ACHN (cell line): ENCODE data around the gene MCM9.
A peak's percentile ranks its signal among the peaks of the same experiment; 100 is the strongest.

Source experiments
- DNase-seq: peaks from one replicate; pipeline ENCODE4 v3.0.0-alpha.2; 2015
- in situ Hi-C: cut with HindIII; loops from 2 replicates; pipeline ENCODE4 v1.10.0; 2017; ENCODE audit warnings: low sequenced_read_pairs, low pct_ligation_motif_present, low pct_unique_long_range_greater_than_20kb

The MCM9 gene

GRCh38 chr6:118897386-118897785, 37.6 kb downstream of the MCM9 start:
- in situ Hi-C loops, result no loop called here

GRCh38 chr6:118896339-118897136, 38.4 kb downstream of the MCM9 start:
- DNase-seq, result peak; percentile 73
- in situ Hi-C loops, result no loop called here

More at GRCh38 chr6:118897386-118897785, 37.6 kb downstream of the MCM9 start:
- no peak for DNase-seq

- DNase-seq, result no peak
- in situ Hi-C loops, result no loop called here
Measured at GRCh38 chr6:118895859-118896258, 39.1 kb downstream of the MCM9 start.

- in situ Hi-C loops, result no loop called here
- DNase-seq, result no peak
Measured at GRCh38 chr6:118895261-118895560, 39.7 kb downstream of the MCM9 start.

- DNase-seq, result peak; percentile 69
- in situ Hi-C loops, result no loop called here
Measured at GRCh38 chr6:118894425-118895260, 40.3 kb downstream of the MCM9 start.

- in situ Hi-C loops, result no loop called here
- DNase-seq, result peak; percentile 97
Measured at GRCh38 chr6:118893807-118894424, 41.0 kb downstream of the MCM9 start, which contains the start of gene ASF1A. Gene ASF1A, plus strand, starts transcription at chr6:118894152. Its CDS starts 262 bp downstream, at chr6:118894414.

GRCh38 chr6:118893064-118893806, 41.7 kb downstream of the MCM9 start:
- DNase-seq, result peak; percentile 66
- in situ Hi-C loops, result no loop called here

- in situ Hi-C loops, result no loop called here
- no peak for DNase-seq
Measured at GRCh38 chr6:118892355-118892991, 42.5 kb downstream of the MCM9 start.

- no peak for DNase-seq
- in situ Hi-C loops, result no loop called here
Measured at GRCh38 chr6:118890997-118891790, 43.8 kb downstream of the MCM9 start.

GRCh38 chr6:118889163-118889562, 45.8 kb downstream of the MCM9 start:
- no peak for DNase-seq
- in situ Hi-C loops, result no loop called here

- in situ Hi-C loops, result no loop called here
- DNase-seq, result no peak
Measured at GRCh38 chr6:118886641-118887040, 48.3 kb downstream of the MCM9 start.

GRCh38 chr6:118882314-118882905, 52.5 kb downstream of the MCM9 start:
- in situ Hi-C loops, result no loop called here
- no peak for DNase-seq

- no peak for DNase-seq
- in situ Hi-C loops, result no loop called here
Measured at GRCh38 chr6:118881440-118882313, 53.3 kb downstream of the MCM9 start.

- DNase-seq, result no peak
- in situ Hi-C loops, result no loop called here
Measured at GRCh38 chr6:118877806-118878205, 57.2 kb downstream of the MCM9 start.

- in situ Hi-C loops, result no loop called here
- DNase-seq, result no peak
Measured at GRCh38 chr6:118876814-118877213, 58.1 kb downstream of the MCM9 start.

GRCh38 chr6:118876198-118876597, 58.8 kb downstream of the MCM9 start:
- DNase-seq, result no peak
- in situ Hi-C loops, result no loop called here
